ENCODE results near the gene INTS6. TPM values are rescaled to one million over a fixed set of nuclear protein-coding genes. Genes with fewer than 3 reads are reported as not detected.

Gene INTS6
- polyA plus RNA-seq, 1 donor (not counting 4 experiments of a cell fraction or from before 2014, with no cell fraction given), result 44.2 TPM

GRCh38 chr13:51453207-51453958 lies 547 bp upstream of the INTS6 start:
- Histone ChIP-seq H3K4me1 (ENCODE audit: control insufficient read depth, extremely low read depth, insufficient read depth, low read length) (peaks cover 11% of the 10 kb centered on the region), H3K36me3 (ENCODE audit: control insufficient read depth in 2 of 2, extremely low read depth in 1 of 2, insufficient read depth in 2 of 2, low read length in 2 of 2) (peaks cover 8 to 13% of the 10 kb centered on the region in 2 experiments), H3K4me2 (ENCODE audit: control insufficient read depth, extremely low read depth, insufficient read depth, low read depth, low read length) (peak overlapping the region; percentile 100), H4K20me1 (ENCODE audit: control insufficient read depth, extremely low read depth, insufficient read depth, low read length) (no peaks in the 10 kb centered on the region), H2AFZ (ENCODE audit: control insufficient read depth, low read length) (peak overlapping the region; percentile 89), H3K9me3 (ENCODE audit: control insufficient read depth, low read depth, low read length) (no peaks in the 10 kb centered on the region), H3K79me2 (ENCODE audit: control insufficient read depth, insufficient read depth, low read length) (peaks cover 21% of the 10 kb centered on the region), H3K4me3 (ENCODE audit: control insufficient read depth in 2 of 3, extremely low read depth in 1 of 3, insufficient read depth in 2 of 3, low read depth in 1 of 3, low read length in 3 of 3) (peak overlapping the region; percentile 56 to 97 (median 93)), H3K9ac (ENCODE audit: control insufficient read depth, extremely low read depth, insufficient read depth, low read length) (peak overlapping the region; percentile 92), H3K27ac (ENCODE audit: control insufficient read depth, insufficient read depth, low read length) (peak overlapping the region; percentile 92), H3K27me3 (ENCODE audit: control insufficient read depth, extremely low read depth, insufficient read depth, low read length) (no peaks in the 10 kb centered on the region), H3K9me1 (ENCODE audit: control insufficient read depth, extremely low read depth, insufficient read depth, low read length) (no peaks in the 10 kb centered on the region)
- FAIRE-seq, result no peak
- DNase-seq (ENCODE audit: low read depth, low spot score), result no peak
- TF ChIP-seq EZH2 (IDR thresholded peaks at IDR 0.05; ENCODE audit: low read length), result no peak
- no peak for TF ChIP-seq CTCF (optimal IDR thresholded peaks at IDR 0.05 in 1 of 3, IDR thresholded peaks at IDR 0.05 in 1 of 3, conservative IDR thresholded peaks at IDR 0.05 in 1 of 3; ENCODE audit: extremely low read depth in 1 of 3, insufficient read depth in 2 of 3, low read length in 3 of 3)
- dilution Hi-C loops (cut with MboI; ENCODE audit: extremely low pct_ligation_motif_present, low sequenced_read_pairs), result no loop called here

GRCh38 chr13:51451467-51452360 lies 1.1 kb downstream of the INTS6 start:
- dilution Hi-C loops (cut with MboI; ENCODE audit: extremely low pct_ligation_motif_present, low sequenced_read_pairs), result no loop called here

More at GRCh38 chr13:51451467-51452360, 1.1 kb downstream of the INTS6 start:
- no peaks in the 10 kb centered on the region for H3K9me3 ChIP-seq (ENCODE audit: control insufficient read depth, low read depth, low read length)
- H3K4me2 ChIP-seq (ENCODE audit: control insufficient read depth, extremely low read depth, insufficient read depth, low read depth, low read length), result peak overlapping the region; percentile 98
- peaks cover 8 to 13% of the 10 kb centered on the region in 2 experiments for H3K36me3 ChIP-seq (ENCODE audit: control insufficient read depth in 2 of 2, extremely low read depth in 1 of 2, insufficient read depth in 2 of 2, low read length in 2 of 2)
- no peaks in the 10 kb centered on the region for H3K27me3 ChIP-seq (ENCODE audit: control insufficient read depth, extremely low read depth, insufficient read depth, low read length)
- H3K4me1 ChIP-seq (ENCODE audit: control insufficient read depth, extremely low read depth, insufficient read depth, low read length), result peaks cover 11% of the 10 kb centered on the region
- H3K4me3 ChIP-seq (ENCODE audit: control insufficient read depth in 2 of 3, extremely low read depth in 1 of 3, insufficient read depth in 2 of 3, low read depth in 1 of 3, low read length in 3 of 3), result peak overlapping the region; percentile 74 to 89 (median 84)
- DNase-seq (ENCODE audit: low read depth, low spot score) (no peak), FAIRE-seq (no peak)
- TF ChIP-seq CTCF (optimal IDR thresholded peaks at IDR 0.05 in 1 of 3, IDR thresholded peaks at IDR 0.05 in 1 of 3, conservative IDR thresholded peaks at IDR 0.05 in 1 of 3; ENCODE audit: extremely low read depth in 1 of 3, insufficient read depth in 2 of 3, low read length in 3 of 3) (no peak), EZH2 (IDR thresholded peaks at IDR 0.05; ENCODE audit: low read length) (no peak)
- H3K9me1 ChIP-seq (ENCODE audit: control insufficient read depth, extremely low read depth, insufficient read depth, low read length), result no peaks in the 10 kb centered on the region
- H3K27ac ChIP-seq (ENCODE audit: control insufficient read depth, insufficient read depth, low read length), result peak overlapping the region; percentile 86
- peak overlapping the region; percentile 77 for H2AFZ ChIP-seq (ENCODE audit: control insufficient read depth, low read length)
- H3K79me2 ChIP-seq (ENCODE audit: control insufficient read depth, insufficient read depth, low read length), result peaks cover 21% of the 10 kb centered on the region
- no peaks in the 10 kb centered on the region for H4K20me1 ChIP-seq (ENCODE audit: control insufficient read depth, extremely low read depth, insufficient read depth, low read length)
- peak overlapping the region; percentile 92 for H3K9ac ChIP-seq (ENCODE audit: control insufficient read depth, extremely low read depth, insufficient read depth, low read length)

All from keratinocyte (primary cell).